ENCODE results near the gene HHIPL1. TPM values are rescaled to one million over a fixed set of nuclear protein-coding genes. Genes with fewer than 3 reads are reported as not detected.

The HHIPL1 gene
- polyA plus RNA-seq, 2 donors = 0.14 to 0.28 TPM

DNA sequence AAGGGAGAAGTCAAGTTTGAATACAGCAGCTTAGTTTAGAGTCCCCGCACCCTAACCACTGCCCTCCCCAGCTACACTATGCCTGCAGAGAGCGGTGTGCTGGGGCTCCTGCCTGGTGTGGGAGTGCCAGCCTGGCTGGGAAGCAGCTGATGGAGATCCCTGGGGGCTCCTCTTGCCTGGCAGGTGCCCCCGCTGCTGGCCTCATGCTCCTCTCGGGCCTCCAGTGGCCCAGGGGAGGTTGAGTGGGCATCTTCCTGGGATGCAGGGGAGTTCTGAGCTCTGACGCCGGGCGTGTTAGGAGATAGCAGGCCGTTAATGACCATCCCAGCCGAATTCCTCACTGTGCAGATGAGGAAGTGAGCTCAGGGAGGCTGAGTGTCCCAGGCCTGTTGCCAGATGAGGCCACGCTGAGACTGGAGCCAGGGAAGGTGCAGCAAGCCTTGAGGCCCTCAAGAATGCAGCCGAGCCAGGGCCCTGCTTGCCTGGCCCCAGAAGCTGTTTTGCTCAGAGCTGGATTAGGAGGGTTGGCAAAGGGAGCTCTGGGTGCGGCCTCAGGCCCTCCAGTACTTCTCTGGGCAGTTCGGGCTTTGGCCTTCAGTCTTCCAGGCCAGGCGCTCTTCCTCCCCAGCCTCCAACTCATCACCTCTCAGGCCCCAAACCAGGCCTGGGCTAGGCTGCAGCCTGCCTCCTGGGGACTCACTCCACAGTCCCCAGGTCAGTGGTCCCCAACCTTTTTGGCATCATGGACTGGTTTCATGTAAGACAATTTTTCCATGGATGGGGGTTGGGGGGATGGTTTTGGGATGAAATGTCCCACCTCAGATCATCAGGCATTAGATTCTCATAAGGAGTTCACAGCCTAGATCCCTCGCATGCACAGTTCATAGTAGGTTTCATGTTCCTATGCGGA is 32.6 kb downstream of the HHIPL1 start:
- Histone ChIP-seq H3K4me1 (ENCODE audit: control insufficient read depth in 2 of 2, insufficient read depth in 2 of 2, low read length in 1 of 2) (no peaks in the 10 kb centered on the region), H3K27ac (ENCODE audit: low read depth in 2 of 2, low read length in 1 of 2) (no peak overlapping the region), H3K9me3 (ENCODE audit: control insufficient read depth in 2 of 2, insufficient read depth in 1 of 2, low read depth in 1 of 2, low read length in 1 of 2) (peaks cover 5 to 15% of the 10 kb centered on the region in 2 donors), H3K27me3 (ENCODE audit: control insufficient read depth in 1 of 2, insufficient read depth in 2 of 2, low read length in 2 of 2) (no peaks in the 10 kb centered on the region), H3K36me3 (ENCODE audit: control insufficient read depth in 2 of 2, insufficient read depth in 2 of 2, low read length in 1 of 2) (no peaks in the 10 kb centered on the region), H3K4me3 (ENCODE audit: low read depth in 1 of 2, low read length in 2 of 2) (no peak overlapping the region)
- 85 to 87% methylated on average over 16 of the region's 16 CpGs for WGBS, 2 donors

GRCh38 chr14:99678198-99678597 is 33.3 kb downstream of the HHIPL1 start:
- Histone ChIP-seq H3K4me3 (ENCODE audit: low read depth in 1 of 2, low read length in 2 of 2) (no peak overlapping the region), H3K36me3 (ENCODE audit: control insufficient read depth in 2 of 2, insufficient read depth in 2 of 2, low read length in 1 of 2) (no peaks in the 10 kb centered on the region), H3K27ac (ENCODE audit: low read depth in 2 of 2, low read length in 1 of 2) (no peak overlapping the region), H3K27me3 (ENCODE audit: control insufficient read depth in 1 of 2, insufficient read depth in 2 of 2, low read length in 2 of 2) (no peaks in the 10 kb centered on the region), H3K9me3 (ENCODE audit: control insufficient read depth in 2 of 2, insufficient read depth in 1 of 2, low read depth in 1 of 2, low read length in 1 of 2) (peaks cover 5 to 15% of the 10 kb centered on the region in 2 donors), H3K4me1 (ENCODE audit: control insufficient read depth in 2 of 2, insufficient read depth in 2 of 2, low read length in 1 of 2) (peaks cover 0 to 7% of the 10 kb centered on the region in 2 donors)
- WGBS, 2 donors = 93 to 96% methylated on average over 6 of the region's 6 CpGs

DNA sequence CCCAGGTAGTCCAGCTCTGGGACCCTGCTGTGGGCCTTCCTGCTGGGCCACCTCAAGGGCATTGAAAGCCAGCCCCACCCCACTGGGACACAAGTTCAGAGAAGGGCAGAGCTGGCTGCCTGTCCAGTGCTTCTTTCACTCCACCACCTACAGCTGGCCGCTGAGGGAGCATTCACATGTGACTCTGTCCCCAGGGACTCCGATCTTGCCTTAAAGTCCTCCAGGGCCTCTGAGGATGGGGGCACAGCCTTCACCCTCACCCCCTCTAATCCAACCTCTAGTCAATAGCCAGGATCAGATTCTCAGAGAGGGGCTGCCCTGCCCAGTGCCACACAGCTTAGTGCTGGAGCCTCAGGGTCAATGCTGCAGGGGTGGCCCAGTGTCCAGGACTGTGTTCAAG is 34.2 kb downstream of the HHIPL1 start:
- Histone ChIP-seq H3K27me3 (ENCODE audit: control insufficient read depth in 1 of 2, insufficient read depth in 2 of 2, low read length in 2 of 2) (no peaks in the 10 kb centered on the region), H3K27ac (ENCODE audit: low read depth in 2 of 2, low read length in 1 of 2) (no peak overlapping the region), H3K4me3 (ENCODE audit: low read depth in 1 of 2, low read length in 2 of 2) (no peak overlapping the region), H3K9me3 (ENCODE audit: control insufficient read depth in 2 of 2, insufficient read depth in 1 of 2, low read depth in 1 of 2, low read length in 1 of 2) (peaks cover 5 to 15% of the 10 kb centered on the region in 2 donors), H3K4me1 (ENCODE audit: control insufficient read depth in 2 of 2, insufficient read depth in 2 of 2, low read length in 1 of 2) (peaks cover 0 to 10% of the 10 kb centered on the region in 2 donors), H3K36me3 (ENCODE audit: control insufficient read depth in 2 of 2, insufficient read depth in 2 of 2, low read length in 1 of 2) (no peaks in the 10 kb centered on the region)
- 90 to 94% methylated on average over 2 of the region's 2 CpGs for WGBS, 2 donors

- Histone ChIP-seq H3K27ac (ENCODE audit: low read depth in 2 of 2, low read length in 1 of 2) (no peak overlapping the region), H3K27me3 (ENCODE audit: control insufficient read depth in 1 of 2, insufficient read depth in 2 of 2, low read length in 2 of 2) (no peaks in the 10 kb centered on the region), H3K9me3 (ENCODE audit: control insufficient read depth in 2 of 2, insufficient read depth in 1 of 2, low read depth in 1 of 2, low read length in 1 of 2) (peaks cover 5 to 15% of the 10 kb centered on the region in 2 donors), H3K4me3 (ENCODE audit: low read depth in 1 of 2, low read length in 2 of 2) (no peak overlapping the region), H3K4me1 (ENCODE audit: control insufficient read depth in 2 of 2, insufficient read depth in 2 of 2, low read length in 1 of 2) (peaks cover 0 to 11% of the 10 kb centered on the region in 2 donors), H3K36me3 (ENCODE audit: control insufficient read depth in 2 of 2, insufficient read depth in 2 of 2, low read length in 1 of 2) (no peaks in the 10 kb centered on the region)
- 76 to 78% methylated on average over 8 of the region's 8 CpGs for WGBS, 2 donors
Measured at GRCh38 chr14:99679543-99679942, 34.6 kb downstream of the HHIPL1 start.

DNA sequence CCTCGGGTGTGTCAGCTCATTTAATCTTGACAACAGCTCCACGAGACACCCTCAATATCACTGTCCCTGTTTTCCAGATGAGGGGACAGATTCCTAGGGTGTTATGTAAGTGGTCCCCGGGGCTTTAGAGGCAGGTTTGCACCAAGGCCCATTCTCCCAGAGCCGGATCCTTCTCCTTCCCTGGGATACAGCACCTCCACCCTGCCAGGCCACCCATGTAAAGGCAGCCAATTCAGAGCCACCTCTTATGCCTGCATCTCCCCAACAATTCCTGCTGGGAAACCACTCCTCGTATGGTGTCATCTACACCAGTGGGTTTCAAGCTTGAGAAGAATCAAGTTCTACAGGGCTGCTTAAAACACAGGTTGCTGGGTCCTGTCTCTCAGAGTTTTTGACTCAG is 35.1 kb downstream of the HHIPL1 start:
- Histone ChIP-seq H3K27ac (ENCODE audit: low read depth in 2 of 2, low read length in 1 of 2) (no peak overlapping the region), H3K4me1 (ENCODE audit: control insufficient read depth in 2 of 2, insufficient read depth in 2 of 2, low read length in 1 of 2) (peaks cover 0 to 13% of the 10 kb centered on the region in 2 donors), H3K36me3 (ENCODE audit: control insufficient read depth in 2 of 2, insufficient read depth in 2 of 2, low read length in 1 of 2) (no peaks in the 10 kb centered on the region), H3K4me3 (ENCODE audit: low read depth in 1 of 2, low read length in 2 of 2) (no peak overlapping the region), H3K9me3 (ENCODE audit: control insufficient read depth in 2 of 2, insufficient read depth in 1 of 2, low read depth in 1 of 2, low read length in 1 of 2) (peaks cover 5 to 15% of the 10 kb centered on the region in 2 donors), H3K27me3 (ENCODE audit: control insufficient read depth in 1 of 2, insufficient read depth in 2 of 2, low read length in 2 of 2) (no peaks in the 10 kb centered on the region)
- WGBS, 2 donors = 65 to 69% methylated on average over 5 of the region's 5 CpGs

GRCh38 chr14:99681101-99681831 is 36.3 kb downstream of the HHIPL1 start:
- no peaks in the 10 kb centered on the region for H3K27me3 ChIP-seq (ENCODE audit: control insufficient read depth in 1 of 2, insufficient read depth in 2 of 2, low read length in 2 of 2)
- 81 to 83% methylated on average over 12 of the region's 12 CpGs for WGBS, 2 donors
- H3K9me3 ChIP-seq (ENCODE audit: control insufficient read depth in 2 of 2, insufficient read depth in 1 of 2, low read depth in 1 of 2, low read length in 1 of 2) = peaks cover 5 to 12% of the 10 kb centered on the region in 2 donors
- H3K4me3 ChIP-seq (ENCODE audit: low read depth in 1 of 2, low read length in 2 of 2) = no peak overlapping the region
- peaks cover 0 to 13% of the 10 kb centered on the region in 2 donors for H3K4me1 ChIP-seq (ENCODE audit: control insufficient read depth in 2 of 2, insufficient read depth in 2 of 2, low read length in 1 of 2)
- no peaks in the 10 kb centered on the region for H3K36me3 ChIP-seq (ENCODE audit: control insufficient read depth in 2 of 2, insufficient read depth in 2 of 2, low read length in 1 of 2)
- H3K27ac ChIP-seq (ENCODE audit: low read depth in 2 of 2, low read length in 1 of 2) = no peak overlapping the region

GRCh38 chr14:99681832-99682148 is 36.9 kb downstream of the HHIPL1 start:
- Histone ChIP-seq H3K4me1 (ENCODE audit: control insufficient read depth in 2 of 2, insufficient read depth in 2 of 2, low read length in 1 of 2) (peaks cover 0 to 13% of the 10 kb centered on the region in 2 donors), H3K9me3 (ENCODE audit: control insufficient read depth in 2 of 2, insufficient read depth in 1 of 2, low read depth in 1 of 2, low read length in 1 of 2) (peaks cover 5 to 12% of the 10 kb centered on the region in 2 donors), H3K27ac (ENCODE audit: low read depth in 2 of 2, low read length in 1 of 2) (no peak overlapping the region), H3K27me3 (ENCODE audit: control insufficient read depth in 1 of 2, insufficient read depth in 2 of 2, low read length in 2 of 2) (no peaks in the 10 kb centered on the region), H3K4me3 (ENCODE audit: low read depth in 1 of 2, low read length in 2 of 2) (no peak overlapping the region), H3K36me3 (ENCODE audit: control insufficient read depth in 2 of 2, insufficient read depth in 2 of 2, low read length in 1 of 2) (no peaks in the 10 kb centered on the region)
- WGBS, 2 donors = 73 to 79% methylated on average over 11 of the region's 11 CpGs

DNA sequence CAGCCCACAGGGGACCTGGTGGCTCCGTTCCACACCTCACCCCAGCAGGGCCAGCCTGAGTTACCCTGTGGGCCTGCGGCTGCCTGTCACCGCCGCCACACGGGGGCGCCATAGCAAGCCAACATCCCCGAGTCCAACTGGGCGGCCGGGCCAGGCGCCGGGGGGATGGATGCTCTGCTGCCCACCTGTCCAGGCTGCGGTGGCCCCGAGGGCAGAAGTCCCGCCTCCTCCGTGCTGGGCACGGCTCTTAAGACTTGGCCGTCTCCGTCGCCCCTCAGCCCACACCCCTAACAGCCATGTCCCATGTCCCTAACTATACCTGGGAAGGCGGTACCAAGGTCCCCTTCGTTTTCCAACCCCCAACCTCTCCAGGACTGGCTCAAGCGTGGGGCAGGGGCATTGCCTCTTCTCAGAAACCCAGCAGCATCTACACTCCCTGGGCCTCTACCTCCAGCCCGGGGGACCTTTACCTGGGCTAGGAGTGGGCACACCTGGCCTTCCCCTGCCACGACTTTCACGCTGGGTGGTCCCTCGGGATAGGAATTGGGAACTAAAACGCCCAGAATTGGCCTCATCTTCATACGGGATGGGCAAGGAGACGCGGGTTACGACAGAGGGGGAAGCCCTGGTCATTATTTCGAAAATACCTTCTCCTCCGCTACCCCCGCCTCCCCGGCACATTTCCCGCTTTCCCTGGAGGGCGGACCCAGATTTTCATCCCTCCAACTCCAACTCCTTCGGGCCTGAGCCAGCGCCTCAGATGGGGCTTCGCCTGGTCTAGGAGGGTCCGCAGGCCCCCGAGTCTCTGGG is 38.1 kb downstream of the HHIPL1 start:
- Histone ChIP-seq H3K27me3 (ENCODE audit: control insufficient read depth in 1 of 2, insufficient read depth in 2 of 2, low read length in 2 of 2) (no peaks in the 10 kb centered on the region), H3K9me3 (ENCODE audit: control insufficient read depth in 2 of 2, insufficient read depth in 1 of 2, low read depth in 1 of 2, low read length in 1 of 2) (peaks cover 4 to 6% of the 10 kb centered on the region in 2 donors), H3K36me3 (ENCODE audit: control insufficient read depth in 2 of 2, insufficient read depth in 2 of 2, low read length in 1 of 2) (no peaks in the 10 kb centered on the region), H3K4me1 (ENCODE audit: control insufficient read depth in 2 of 2, insufficient read depth in 2 of 2, low read length in 1 of 2) (peaks cover 0 to 14% of the 10 kb centered on the region in 2 donors), H3K4me3 (ENCODE audit: low read depth in 1 of 2, low read length in 2 of 2) (peak overlapping the region; percentile 51 to 61), H3K27ac (ENCODE audit: low read depth in 2 of 2, low read length in 1 of 2) (peak overlapping the region; percentile 78)
- WGBS, 2 donors = 1% methylated on average over 41 to 42 of the region's 42 CpGs
